ENCODE measurements around the gene RAB40C.

RAB40C gene

GRCh38 chr16:643050-643368 is 53.1 kb downstream of the RAB40C start:
- DNase-seq (ENCODE audit: low spot score) = peak; percentile 30
- TF ChIP-seq CTCF (IDR thresholded peaks at IDR 0.05; ENCODE audit: extremely low read depth, missing control alignments) = no peak

GRCh38 chr16:644556-644955 is 54.7 kb downstream of the RAB40C start:
- no peak for TF ChIP-seq CTCF (IDR thresholded peaks at IDR 0.05; ENCODE audit: extremely low read depth, missing control alignments)
- DNase-seq (ENCODE audit: low spot score) = no peak

- no peak for DNase-seq (ENCODE audit: low spot score)
- no peak for TF ChIP-seq CTCF (IDR thresholded peaks at IDR 0.05; ENCODE audit: extremely low read depth, missing control alignments)
Measured at GRCh38 chr16:645852-646678, 56.2 kb downstream of the RAB40C start.

GRCh38 chr16:646679-647172 is 56.9 kb downstream of the RAB40C start:
- no peak for TF ChIP-seq CTCF (IDR thresholded peaks at IDR 0.05; ENCODE audit: extremely low read depth, missing control alignments)
- no peak for DNase-seq (ENCODE audit: low spot score)

GRCh38 chr16:647173-647902 is 57.5 kb downstream of the RAB40C start:
- no peak for DNase-seq (ENCODE audit: low spot score)
- TF ChIP-seq CTCF (IDR thresholded peaks at IDR 0.05; ENCODE audit: extremely low read depth, missing control alignments) = no peak

GRCh38 chr16:648071-648780 is 58.4 kb downstream of the RAB40C start:
- TF ChIP-seq CTCF (IDR thresholded peaks at IDR 0.05; ENCODE audit: extremely low read depth, missing control alignments) = peak; percentile 82
- DNase-seq (ENCODE audit: low spot score) = peak; percentile 83
